OCI-LY1 (cell line): Measurements from ENCODE around the gene CELF2.

ENCODE experiments used
- CTCF ChIP-seq: fragments of 200-600 bp; sonication (generic), shearing (Covaris generic); IDR thresholded peaks from 2 replicates; pipeline ENCODE4 v1.5.1; 2017; ENCODE audit warnings: mild to moderate bottlenecking, antibody characterized with exemption, low read length, moderate library complexity, mixed read lengths
- EZH2 ChIP-seq: fragments of 200-600 bp; sonication (generic), shearing (Covaris generic); IDR thresholded peaks from 2 replicates; pipeline ENCODE4 v1.8.0; 2017; ENCODE audit warnings: borderline replicate concordance, mixed run types, mild to moderate bottlenecking, antibody characterized with exemption, low read length, moderate library complexity, mixed read lengths

DNA sequence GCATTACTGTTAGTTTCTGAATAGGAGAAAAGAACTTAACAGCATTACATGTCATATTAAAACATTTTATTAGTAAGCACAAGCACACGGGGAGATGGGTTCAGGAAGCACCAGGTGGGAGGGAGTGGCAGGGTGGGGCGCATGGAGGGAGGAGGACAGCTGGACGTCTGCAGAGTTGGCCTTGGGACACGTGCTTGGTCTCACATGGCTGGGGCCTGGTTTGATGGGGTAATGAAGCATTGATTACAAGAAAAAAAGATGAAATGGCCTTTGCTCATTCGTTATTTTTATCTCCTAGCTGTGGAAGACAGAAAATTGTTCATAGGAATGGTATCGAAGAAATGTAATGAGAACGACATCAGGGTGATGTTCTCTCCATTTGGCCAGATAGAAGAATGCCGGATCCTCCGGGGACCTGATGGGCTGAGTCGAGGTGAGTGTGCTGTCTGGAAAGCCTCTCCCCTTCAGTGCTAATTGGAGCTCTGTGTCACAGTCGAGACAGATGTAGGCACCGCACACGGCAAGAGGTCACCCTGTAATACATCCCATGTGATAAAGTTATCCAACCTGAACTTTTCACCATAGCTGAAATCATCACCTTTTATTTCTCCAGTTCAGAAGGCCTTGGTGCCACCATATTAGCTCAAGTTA is 239.9 kb downstream of the CELF2 start:
- no peak for TF ChIP-seq CTCF
- TF ChIP-seq EZH2: no peak
